ENCODE results near the gene ZNF865. TPM values are rescaled to one million over a fixed set of nuclear protein-coding genes. Genes with fewer than 3 reads are reported as not detected.

Gene ZNF865
- total RNA-seq, 1 donor from 2014 or later, result 0.53 TPM

DNA sequence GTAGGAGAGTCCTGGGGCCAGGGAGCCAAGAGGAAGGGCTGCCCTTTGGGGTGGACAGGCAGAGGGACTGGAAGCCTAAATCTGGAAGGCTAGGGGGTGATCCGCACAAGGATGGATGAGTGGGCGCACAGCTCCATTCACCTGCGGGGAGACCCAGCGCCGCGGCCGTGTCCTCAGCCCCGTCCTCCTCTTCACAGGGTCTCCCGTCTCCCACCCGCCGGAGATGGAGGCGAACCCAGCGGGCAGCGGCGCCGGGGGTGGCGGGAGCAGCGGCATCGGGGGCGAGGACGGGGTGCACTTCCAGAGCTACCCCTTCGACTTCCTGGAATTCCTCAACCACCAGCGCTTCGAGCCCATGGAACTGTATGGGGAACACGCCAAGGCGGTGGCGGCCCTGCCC is 7.9 kb downstream of the ZNF865 start:
- TF ChIP-seq, protein P1, sequence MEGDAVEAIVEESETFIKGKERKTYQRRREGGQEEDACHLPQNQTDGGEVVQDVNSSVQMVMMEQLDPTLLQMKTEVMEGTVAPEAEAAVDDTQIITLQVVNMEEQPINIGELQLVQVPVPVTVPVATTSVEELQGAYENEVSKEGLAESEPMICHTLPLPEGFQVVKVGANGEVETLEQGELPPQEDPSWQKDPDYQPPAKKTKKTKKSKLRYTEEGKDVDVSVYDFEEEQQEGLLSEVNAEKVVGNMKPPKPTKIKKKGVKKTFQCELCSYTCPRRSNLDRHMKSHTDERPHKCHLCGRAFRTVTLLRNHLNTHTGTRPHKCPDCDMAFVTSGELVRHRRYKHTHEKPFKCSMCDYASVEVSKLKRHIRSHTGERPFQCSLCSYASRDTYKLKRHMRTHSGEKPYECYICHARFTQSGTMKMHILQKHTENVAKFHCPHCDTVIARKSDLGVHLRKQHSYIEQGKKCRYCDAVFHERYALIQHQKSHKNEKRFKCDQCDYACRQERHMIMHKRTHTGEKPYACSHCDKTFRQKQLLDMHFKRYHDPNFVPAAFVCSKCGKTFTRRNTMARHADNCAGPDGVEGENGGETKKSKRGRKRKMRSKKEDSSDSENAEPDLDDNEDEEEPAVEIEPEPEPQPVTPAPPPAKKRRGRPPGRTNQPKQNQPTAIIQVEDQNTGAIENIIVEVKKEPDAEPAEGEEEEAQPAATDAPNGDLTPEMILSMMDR (IDR thresholded peaks at IDR 0.05; ENCODE audit: insufficient read depth, low read length, severe bottlenecking), result no peak
- FAIRE-seq, result no peak
- Histone ChIP-seq H3K36me3 (ENCODE audit: control insufficient read depth, insufficient read depth, low read length) (peaks cover 15% of the 10 kb centered on the region), H3K4me3 (ENCODE audit: low read depth, low read length) (no peak overlapping the region), H3K27me3 (ENCODE audit: control insufficient read depth, insufficient read depth, low read length) (no peaks in the 10 kb centered on the region)
- DNase-seq (ENCODE audit: low read depth), result no peak

DNA sequence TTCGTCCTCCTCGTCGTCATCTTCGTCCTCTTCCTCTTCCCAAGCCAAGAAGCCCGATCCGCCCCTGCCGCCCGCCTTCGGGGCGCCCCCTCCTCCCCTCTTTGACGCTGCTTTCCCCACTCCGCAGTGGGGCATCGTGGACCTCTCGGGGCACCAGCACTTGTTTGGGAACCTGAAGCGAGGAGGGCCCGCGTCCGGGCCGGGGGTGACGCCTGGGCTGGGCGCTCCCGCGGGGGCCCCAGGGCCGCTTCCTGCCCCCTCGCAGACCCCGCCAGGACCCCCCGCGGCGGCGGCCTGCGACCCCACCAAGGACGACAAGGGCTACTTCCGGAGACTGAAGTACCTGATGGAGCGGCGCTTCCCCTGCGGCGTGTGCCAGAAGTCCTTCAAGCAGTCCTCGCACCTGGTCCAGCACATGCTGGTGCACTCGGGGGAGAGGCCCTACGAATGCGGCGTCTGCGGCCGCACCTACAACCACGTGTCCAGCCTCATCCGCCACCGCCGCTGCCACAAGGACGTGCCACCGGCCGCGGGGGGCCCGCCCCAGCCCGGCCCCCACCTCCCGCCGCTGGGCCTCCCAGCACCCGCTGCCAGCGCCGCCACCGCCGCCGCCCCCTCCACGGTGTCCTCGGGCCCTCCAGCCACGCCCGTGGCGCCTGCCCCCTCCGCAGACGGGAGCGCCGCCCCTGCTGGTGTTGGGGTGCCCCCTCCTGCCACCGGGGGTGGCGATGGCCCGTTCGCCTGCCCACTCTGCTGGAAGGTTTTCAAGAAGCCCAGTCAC is 8.7 kb downstream of the ZNF865 start:
- FAIRE-seq, result no peak
- TF ChIP-seq, protein P1 (IDR thresholded peaks at IDR 0.05; ENCODE audit: insufficient read depth, low read length, severe bottlenecking), result no peak
- Histone ChIP-seq H3K36me3 (ENCODE audit: control insufficient read depth, insufficient read depth, low read length) (peaks cover 15% of the 10 kb centered on the region), H3K4me3 (ENCODE audit: low read depth, low read length) (no peak overlapping the region), H3K27me3 (ENCODE audit: control insufficient read depth, insufficient read depth, low read length) (no peaks in the 10 kb centered on the region)
- no peak for DNase-seq (ENCODE audit: low read depth)

DNA sequence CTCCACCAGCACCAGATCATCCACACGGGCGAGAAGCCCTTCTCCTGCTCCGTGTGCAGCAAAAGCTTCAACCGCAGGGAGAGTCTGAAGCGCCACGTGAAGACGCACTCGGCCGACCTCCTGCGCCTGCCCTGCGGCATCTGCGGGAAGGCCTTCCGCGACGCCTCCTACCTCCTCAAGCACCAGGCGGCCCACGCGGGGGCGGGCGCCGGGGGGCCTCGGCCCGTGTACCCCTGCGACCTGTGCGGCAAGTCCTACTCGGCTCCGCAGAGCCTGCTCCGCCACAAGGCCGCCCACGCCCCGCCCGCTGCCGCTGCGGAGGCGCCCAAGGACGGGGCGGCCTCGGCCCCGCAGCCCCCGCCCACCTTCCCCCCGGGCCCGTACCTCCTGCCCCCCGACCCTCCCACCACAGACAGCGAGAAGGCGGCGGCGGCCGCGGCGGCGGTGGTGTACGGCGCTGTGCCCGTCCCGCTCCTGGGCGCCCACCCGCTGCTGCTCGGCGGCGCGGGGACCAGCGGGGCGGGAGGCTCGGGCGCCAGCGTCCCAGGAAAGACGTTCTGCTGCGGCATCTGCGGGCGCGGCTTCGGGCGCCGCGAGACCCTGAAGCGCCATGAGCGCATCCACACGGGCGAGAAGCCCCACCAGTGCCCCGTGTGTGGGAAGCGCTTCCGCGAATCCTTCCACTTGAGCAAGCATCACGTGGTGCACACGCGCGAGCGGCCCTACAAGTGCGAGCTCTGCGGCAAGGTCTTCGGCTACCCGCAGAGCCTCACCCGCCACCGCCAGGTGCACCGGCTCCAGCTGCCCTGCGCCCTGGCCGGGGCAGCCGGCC is 9.5 kb downstream of the ZNF865 start:
- FAIRE-seq (no peak), DNase-seq (ENCODE audit: low read depth) (no peak)
- no peak overlapping the region for H3K4me3 ChIP-seq (ENCODE audit: low read depth, low read length)
- TF ChIP-seq, protein P1 (IDR thresholded peaks at IDR 0.05; ENCODE audit: insufficient read depth, low read length, severe bottlenecking), result no peak
- no peaks in the 10 kb centered on the region for H3K27me3 ChIP-seq (ENCODE audit: control insufficient read depth, insufficient read depth, low read length)
- H3K36me3 ChIP-seq (ENCODE audit: control insufficient read depth, insufficient read depth, low read length), result peaks cover 12% of the 10 kb centered on the region

DNA sequence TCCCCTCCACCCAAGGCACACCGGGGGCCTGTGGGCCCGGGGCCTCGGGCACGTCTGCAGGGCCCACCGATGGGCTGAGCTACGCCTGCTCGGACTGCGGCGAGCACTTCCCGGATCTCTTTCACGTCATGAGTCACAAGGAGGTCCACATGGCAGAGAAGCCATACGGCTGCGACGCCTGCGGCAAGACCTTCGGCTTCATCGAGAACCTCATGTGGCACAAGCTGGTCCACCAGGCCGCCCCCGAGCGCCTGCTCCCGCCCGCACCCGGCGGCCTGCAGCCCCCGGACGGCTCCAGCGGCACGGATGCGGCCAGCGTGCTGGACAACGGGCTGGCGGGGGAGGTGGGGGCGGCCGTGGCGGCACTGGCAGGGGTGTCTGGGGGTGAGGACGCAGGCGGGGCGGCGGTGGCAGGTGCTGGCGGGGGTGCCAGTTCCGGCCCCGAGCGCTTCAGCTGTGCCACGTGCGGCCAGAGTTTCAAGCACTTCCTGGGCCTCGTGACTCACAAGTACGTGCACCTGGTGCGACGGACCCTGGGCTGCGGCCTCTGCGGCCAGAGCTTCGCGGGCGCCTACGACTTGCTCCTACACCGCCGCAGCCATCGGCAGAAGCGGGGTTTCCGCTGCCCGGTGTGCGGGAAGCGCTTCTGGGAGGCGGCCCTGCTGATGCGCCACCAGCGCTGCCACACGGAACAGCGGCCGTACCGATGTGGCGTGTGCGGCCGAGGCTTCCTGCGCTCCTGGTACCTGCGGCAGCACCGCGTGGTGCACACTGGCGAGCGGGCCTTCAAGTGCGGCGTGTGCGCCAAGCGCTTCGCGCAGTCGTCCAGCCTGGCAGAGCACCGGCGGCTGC is 10.3 kb downstream of the ZNF865 start:
- no peak for DNase-seq (ENCODE audit: low read depth)
- no peaks in the 10 kb centered on the region for H3K27me3 ChIP-seq (ENCODE audit: control insufficient read depth, insufficient read depth, low read length)
- peaks cover 12% of the 10 kb centered on the region for H3K36me3 ChIP-seq (ENCODE audit: control insufficient read depth, insufficient read depth, low read length)
- H3K4me3 ChIP-seq (ENCODE audit: low read depth, low read length), result no peak overlapping the region
- TF ChIP-seq, protein P1 (IDR thresholded peaks at IDR 0.05; ENCODE audit: insufficient read depth, low read length, severe bottlenecking), result no peak
- FAIRE-seq, result no peak

DNA sequence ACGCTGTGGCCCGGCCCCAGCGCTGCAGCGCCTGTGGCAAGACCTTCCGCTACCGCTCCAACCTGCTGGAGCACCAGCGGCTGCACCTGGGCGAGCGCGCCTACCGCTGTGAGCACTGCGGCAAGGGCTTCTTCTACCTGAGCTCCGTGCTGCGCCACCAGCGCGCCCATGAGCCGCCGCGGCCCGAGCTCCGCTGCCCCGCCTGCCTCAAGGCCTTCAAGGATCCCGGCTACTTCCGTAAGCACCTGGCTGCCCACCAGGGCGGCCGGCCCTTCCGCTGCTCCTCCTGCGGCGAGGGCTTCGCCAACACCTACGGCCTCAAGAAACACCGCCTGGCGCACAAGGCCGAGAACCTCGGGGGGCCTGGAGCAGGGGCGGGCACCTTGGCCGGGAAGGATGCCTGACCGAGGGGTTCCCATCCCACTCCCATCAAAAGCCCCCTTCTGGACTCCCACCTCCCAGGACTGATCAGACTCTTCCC is 11.0 kb downstream of the ZNF865 start:
- H3K36me3 ChIP-seq (ENCODE audit: control insufficient read depth, insufficient read depth, low read length), result peaks cover 11% of the 10 kb centered on the region
- FAIRE-seq, result no peak

More for the DNA sequence above, 11.0 kb downstream of the ZNF865 start:
- no peak for DNase-seq (ENCODE audit: low read depth)
- H3K4me3 ChIP-seq (ENCODE audit: low read depth, low read length), result no peak overlapping the region
- TF ChIP-seq, protein P1 (IDR thresholded peaks at IDR 0.05; ENCODE audit: insufficient read depth, low read length, severe bottlenecking), result no peak
- no peaks in the 10 kb centered on the region for H3K27me3 ChIP-seq (ENCODE audit: control insufficient read depth, insufficient read depth, low read length)
